Measurements from ENCODE around the gene DPH6. TPM values are rescaled to one million over a fixed set of nuclear protein-coding genes. Genes with fewer than 3 reads are reported as not detected.
"Not testable (repeated sequence)": the region's sequence is repeated elsewhere in the genome, so short reads cannot be mapped to it uniquely, and the experiment has no call there.

DPH6 gene
- total RNA-seq, 4 donors from 2014 or later: 15.9 to 44.1 (median 26.1) TPM

DNA sequence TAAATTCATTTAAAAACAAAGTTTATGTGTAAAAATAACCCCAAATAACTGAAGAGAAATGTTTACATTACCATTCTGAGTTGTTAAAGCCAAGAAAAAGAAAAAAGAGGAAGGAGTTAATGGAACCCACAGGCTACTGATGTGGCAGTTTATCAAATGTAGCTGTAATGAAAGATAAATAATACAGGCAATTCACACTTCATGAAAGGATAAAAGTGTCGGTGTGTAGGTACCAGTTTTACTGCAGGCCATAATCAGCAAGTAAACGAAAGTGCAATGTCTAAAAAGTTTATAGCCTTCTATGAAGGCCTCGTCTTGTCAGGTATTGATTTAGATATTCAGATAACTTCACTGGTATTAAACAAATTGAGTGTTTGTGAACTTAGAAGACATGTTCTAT lies 164.6 kb downstream of the DPH6 start:
- DNase-seq: no peak
- no peaks in the 10 kb centered on the region for H3K36me3 ChIP-seq
- H3K27ac ChIP-seq: no peak overlapping the region
- H3K4me1 ChIP-seq: no peaks in the 10 kb centered on the region
- ATAC-seq: no peak
- in situ Hi-C loops (cut with MboI; ENCODE audit: low sequenced_read_pairs in 4 of 4): no loop called here
- H3K27me3 ChIP-seq: no peaks in the 10 kb centered on the region
- no peaks in the 10 kb centered on the region for H3K9me3 ChIP-seq
- no peak for TF ChIP-seq POLR2A (IDR thresholded peaks at IDR 0.05)
- TF ChIP-seq, protein P1, sequence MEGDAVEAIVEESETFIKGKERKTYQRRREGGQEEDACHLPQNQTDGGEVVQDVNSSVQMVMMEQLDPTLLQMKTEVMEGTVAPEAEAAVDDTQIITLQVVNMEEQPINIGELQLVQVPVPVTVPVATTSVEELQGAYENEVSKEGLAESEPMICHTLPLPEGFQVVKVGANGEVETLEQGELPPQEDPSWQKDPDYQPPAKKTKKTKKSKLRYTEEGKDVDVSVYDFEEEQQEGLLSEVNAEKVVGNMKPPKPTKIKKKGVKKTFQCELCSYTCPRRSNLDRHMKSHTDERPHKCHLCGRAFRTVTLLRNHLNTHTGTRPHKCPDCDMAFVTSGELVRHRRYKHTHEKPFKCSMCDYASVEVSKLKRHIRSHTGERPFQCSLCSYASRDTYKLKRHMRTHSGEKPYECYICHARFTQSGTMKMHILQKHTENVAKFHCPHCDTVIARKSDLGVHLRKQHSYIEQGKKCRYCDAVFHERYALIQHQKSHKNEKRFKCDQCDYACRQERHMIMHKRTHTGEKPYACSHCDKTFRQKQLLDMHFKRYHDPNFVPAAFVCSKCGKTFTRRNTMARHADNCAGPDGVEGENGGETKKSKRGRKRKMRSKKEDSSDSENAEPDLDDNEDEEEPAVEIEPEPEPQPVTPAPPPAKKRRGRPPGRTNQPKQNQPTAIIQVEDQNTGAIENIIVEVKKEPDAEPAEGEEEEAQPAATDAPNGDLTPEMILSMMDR (IDR thresholded peaks at IDR 0.05 in 4 of 5, conservative IDR thresholded peaks at IDR 0.05 in 1 of 5): no peak
- no peak overlapping the region for H3K4me3 ChIP-seq
- intact Hi-C loops (cut with DNase I; ENCODE audit: low total_unique reads): no loop called here

DNA sequence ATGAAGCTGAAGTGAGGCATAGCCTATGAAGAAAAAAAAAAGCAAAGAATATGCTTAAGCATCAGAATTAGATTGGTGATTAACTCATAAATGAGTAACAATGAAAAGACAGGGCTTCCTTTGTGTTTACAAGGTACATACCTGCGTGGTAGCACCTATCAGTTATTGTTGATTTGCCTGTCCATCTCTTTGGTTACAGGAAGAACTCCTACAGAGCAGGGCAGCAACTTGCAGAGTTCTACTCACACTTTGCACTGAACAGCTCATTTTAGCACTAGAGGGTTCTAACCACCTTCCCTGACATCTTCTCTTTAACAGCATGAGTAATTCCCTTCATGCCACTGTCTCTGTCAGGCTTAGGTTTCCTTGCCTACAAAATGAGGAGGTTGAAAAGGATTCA lies 166.0 kb downstream of the DPH6 start:
- Histone ChIP-seq H3K36me3 (no peaks in the 10 kb centered on the region), H3K27ac (no peak overlapping the region), H3K4me3 (no peak overlapping the region), H3K4me1 (no peaks in the 10 kb centered on the region), H3K9me3 (no peaks in the 10 kb centered on the region), H3K27me3 (no peaks in the 10 kb centered on the region)
- ATAC-seq (no peak), DNase-seq (no peak)
- in situ Hi-C loops (cut with MboI; ENCODE audit: low sequenced_read_pairs in 4 of 4) (no loop called here), intact Hi-C loops (cut with DNase I; ENCODE audit: low total_unique reads) (no loop called here)
- TF ChIP-seq POLR2A (IDR thresholded peaks at IDR 0.05): no peak
- TF ChIP-seq, protein P1 (IDR thresholded peaks at IDR 0.05 in 4 of 5, conservative IDR thresholded peaks at IDR 0.05 in 1 of 5): no peak

DNA sequence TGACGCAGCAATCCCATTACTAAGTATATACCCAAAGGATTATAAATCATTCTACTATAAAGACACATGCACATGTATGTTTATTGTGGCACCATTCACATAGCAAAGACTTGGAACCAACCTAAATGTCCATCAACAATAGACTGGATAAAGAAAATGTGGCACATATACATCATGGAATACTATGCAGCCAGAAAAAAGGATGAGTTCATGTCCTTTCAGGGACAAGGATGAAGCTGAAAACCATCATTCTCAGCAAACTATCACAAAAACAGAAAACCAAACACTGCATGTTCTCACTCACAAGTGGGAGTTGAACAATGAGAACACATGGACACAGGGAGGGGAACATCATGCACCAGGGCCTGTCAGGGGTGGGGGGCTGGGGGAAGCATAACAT lies 167.5 kb downstream of the DPH6 start:
- intact Hi-C loops (cut with DNase I; ENCODE audit: low total_unique reads); H3K4me1 ChIP-seq; ATAC-seq; DNase-seq; H3K27ac ChIP-seq; H3K9me3 ChIP-seq; H3K36me3 ChIP-seq; H3K27me3 ChIP-seq; H3K4me3 ChIP-seq; in situ Hi-C loops (cut with MboI; ENCODE audit: low sequenced_read_pairs in 4 of 4): not testable (repeated sequence)

DNA sequence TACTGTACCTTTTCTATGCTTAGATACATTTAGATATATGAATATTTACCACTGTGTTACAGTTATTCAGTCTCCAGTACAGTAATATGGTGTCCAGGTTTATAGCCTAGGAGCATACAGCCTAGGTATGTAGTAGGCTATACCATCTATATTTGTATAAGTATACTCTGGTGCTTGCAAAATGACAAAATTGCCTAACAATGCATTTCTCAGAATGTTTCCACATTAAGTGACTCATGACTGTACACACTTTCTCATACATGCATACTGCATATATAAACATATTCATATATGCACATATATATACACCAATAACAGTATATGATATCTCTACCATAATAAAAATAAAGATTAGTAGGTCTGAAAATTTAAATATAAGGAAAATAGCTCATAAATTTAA lies 169.3 kb downstream of the DPH6 start:
- DNase-seq: no peak
- no peak for TF ChIP-seq POLR2A (IDR thresholded peaks at IDR 0.05)
- TF ChIP-seq, protein P1 (IDR thresholded peaks at IDR 0.05 in 4 of 5, conservative IDR thresholded peaks at IDR 0.05 in 1 of 5): no peak
- no peaks in the 10 kb centered on the region for H3K4me1 ChIP-seq
- intact Hi-C loops (cut with DNase I; ENCODE audit: low total_unique reads): no loop called here
- no peaks in the 10 kb centered on the region for H3K9me3 ChIP-seq
- H3K27ac ChIP-seq: no peak overlapping the region
- H3K36me3 ChIP-seq: peaks cover 0 to 17% of the 10 kb centered on the region in 2 donors
- in situ Hi-C loops (cut with MboI; ENCODE audit: low sequenced_read_pairs in 4 of 4): no loop called here
- ATAC-seq: no peak
- H3K4me3 ChIP-seq: no peak overlapping the region
- H3K27me3 ChIP-seq: no peaks in the 10 kb centered on the region

DNA sequence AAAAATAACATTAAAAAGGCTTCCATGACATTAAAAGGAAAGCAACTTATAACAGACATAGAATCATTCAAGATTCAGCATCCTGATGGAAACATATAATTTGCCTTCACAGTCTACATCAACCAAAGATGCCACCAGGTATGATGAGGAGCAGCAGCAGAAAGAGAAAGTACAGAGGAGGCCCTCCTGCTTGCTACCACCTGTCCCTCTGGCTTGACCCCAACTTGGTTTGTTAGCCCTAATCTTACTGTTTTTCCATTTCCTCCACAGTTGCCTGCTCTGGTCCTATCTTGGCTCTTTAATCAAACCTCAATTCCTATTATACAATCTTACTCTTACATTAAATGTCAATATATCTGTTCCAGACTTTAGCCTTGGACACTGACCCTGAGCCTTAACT lies 171.3 kb downstream of the DPH6 start:
- in situ Hi-C loops (cut with MboI; ENCODE audit: low sequenced_read_pairs in 4 of 4) (no loop called here), intact Hi-C loops (cut with DNase I; ENCODE audit: low total_unique reads) (no loop called here)
- H3K27me3 ChIP-seq: no peaks in the 10 kb centered on the region
- peaks cover 0 to 17% of the 10 kb centered on the region in 2 donors for H3K36me3 ChIP-seq
- ATAC-seq: no peak
- H3K27ac ChIP-seq: no peak overlapping the region
- no peaks in the 10 kb centered on the region for H3K9me3 ChIP-seq
- no peak overlapping the region for H3K4me3 ChIP-seq
- no peak for TF ChIP-seq POLR2A (IDR thresholded peaks at IDR 0.05)
- TF ChIP-seq, protein P1 (IDR thresholded peaks at IDR 0.05 in 4 of 5, conservative IDR thresholded peaks at IDR 0.05 in 1 of 5): no peak
- H3K4me1 ChIP-seq: no peaks in the 10 kb centered on the region
- DNase-seq: no peak
